ENCODE measurements around the gene PARP3.

- no peak for TF ChIP-seq ATF3 (IDR thresholded peaks at IDR 0.05; ENCODE audit: insufficient read depth, low read depth, low read length)
- no peak for TF ChIP-seq PHF8 (conservative IDR thresholded peaks at IDR 0.05; ENCODE audit: low read depth, low read length)
- TF ChIP-seq EZH2 (IDR thresholded peaks at IDR 0.05; ENCODE audit: low read depth, low read length, severe bottlenecking) = no peak
- no peak for TF ChIP-seq POLR2A (IDR thresholded peaks at IDR 0.05; ENCODE audit: control extremely low read depth in 1 of 2, low read depth in 2 of 2, low read length in 2 of 2)
- TF ChIP-seq EP300 (IDR thresholded peaks at IDR 0.05; ENCODE audit: borderline replicate concordance in 1 of 2, low read depth in 2 of 2, low read length in 2 of 2) = no peak
- TF ChIP-seq SP4 (IDR thresholded peaks at IDR 0.05; ENCODE audit: low read length) = no peak
- peak in 1 of 3 experiments; percentile 24; a peak in 2 of 4 replicates for TF ChIP-seq CTCF (IDR thresholded peaks at IDR 0.05; ENCODE audit: control extremely low read depth in 1 of 3, insufficient read depth in 1 of 3, low read depth in 1 of 3, low read length in 3 of 3)
- no peak for TF ChIP-seq TEAD4 (IDR thresholded peaks at IDR 0.05; ENCODE audit: low read depth, low read length)
- no peak for TF ChIP-seq USF2 (IDR thresholded peaks at IDR 0.05; ENCODE audit: low read length)
- no peak for TF ChIP-seq ATF2 (IDR thresholded peaks at IDR 0.05; ENCODE audit: low read length)
- no peak for TF ChIP-seq CEBPB (IDR thresholded peaks at IDR 0.05; ENCODE audit: low read depth, low read length)
Measured at GRCh38 chr3:51975852-51976549, 33.8 kb downstream of the PARP3 start.
